ENCODE measurements around the gene C11orf42. TPM values are rescaled to one million over a fixed set of nuclear protein-coding genes. Genes with fewer than 3 reads are reported as not detected.
"Not testable (repeated sequence)": the region's sequence is repeated elsewhere in the genome, so short reads cannot be mapped to it uniquely, and the experiment has no call there.

Gene C11orf42
- total RNA-seq, 1 donor from 2014 or later: not detected

DNA sequence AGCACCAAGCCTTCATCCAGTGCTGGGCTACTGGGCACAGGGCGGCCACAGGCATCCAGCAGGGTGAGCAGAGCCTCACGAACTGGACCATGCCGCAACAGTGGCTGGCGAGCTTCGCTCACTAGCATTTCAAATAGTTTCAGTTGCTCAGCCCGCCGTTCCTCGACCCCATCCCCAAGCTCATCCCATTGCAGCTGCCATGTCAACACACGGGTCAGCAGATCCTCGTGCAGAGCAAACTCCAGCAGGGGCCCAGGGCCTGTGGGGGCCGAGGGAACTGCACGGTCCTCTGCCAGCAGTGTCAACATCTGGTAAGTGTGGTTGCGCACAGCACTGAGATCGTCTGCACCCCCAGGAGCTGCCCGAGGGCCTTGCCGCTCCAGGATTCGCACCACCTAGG is 18.5 kb downstream of the C11orf42 start:
- ATAC-seq: no peak

DNA sequence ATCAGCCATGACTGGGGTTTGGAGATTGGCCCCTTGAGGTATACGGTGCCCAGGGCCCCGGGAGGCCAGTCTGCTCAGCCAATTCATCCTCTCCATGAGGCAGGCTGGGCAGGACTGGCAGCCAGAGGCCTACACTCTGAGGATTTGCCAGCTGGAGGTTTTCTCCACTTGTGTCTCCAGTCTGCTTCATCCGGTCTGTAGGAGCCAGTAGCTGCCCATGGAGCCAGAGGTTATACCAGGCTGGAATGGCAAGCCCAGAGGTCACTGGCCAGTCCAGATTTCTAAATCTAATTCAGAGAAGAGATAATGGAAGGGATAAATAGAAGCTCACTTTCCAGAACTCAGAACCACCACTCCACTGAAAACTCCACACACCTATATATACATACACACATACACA is 19.1 kb downstream of the C11orf42 start:
- ATAC-seq: no peak

DNA sequence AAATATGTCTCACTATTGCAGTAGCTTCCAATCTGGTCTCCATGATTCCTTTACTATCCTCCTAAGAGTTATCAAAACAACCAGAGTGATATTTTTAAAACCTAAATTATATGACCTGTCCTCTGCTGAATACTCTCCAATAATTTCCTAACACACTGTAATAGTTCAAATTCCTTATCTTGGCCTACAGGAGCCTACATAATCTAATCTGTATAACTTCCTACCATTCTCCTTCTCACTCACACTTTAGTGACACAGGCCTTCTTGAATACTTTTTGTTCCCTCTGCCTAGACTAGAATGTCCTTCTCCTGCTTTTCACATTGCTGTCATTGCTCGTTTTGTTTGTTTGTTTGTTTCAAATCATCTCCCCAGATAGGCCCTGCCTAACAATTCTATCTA is 19.7 kb downstream of the C11orf42 start:
- ATAC-seq: no peak

GRCh38 chr11:6225896-6226295 is 20.5 kb downstream of the C11orf42 start:
- peak; percentile 36 for ATAC-seq

DNA sequence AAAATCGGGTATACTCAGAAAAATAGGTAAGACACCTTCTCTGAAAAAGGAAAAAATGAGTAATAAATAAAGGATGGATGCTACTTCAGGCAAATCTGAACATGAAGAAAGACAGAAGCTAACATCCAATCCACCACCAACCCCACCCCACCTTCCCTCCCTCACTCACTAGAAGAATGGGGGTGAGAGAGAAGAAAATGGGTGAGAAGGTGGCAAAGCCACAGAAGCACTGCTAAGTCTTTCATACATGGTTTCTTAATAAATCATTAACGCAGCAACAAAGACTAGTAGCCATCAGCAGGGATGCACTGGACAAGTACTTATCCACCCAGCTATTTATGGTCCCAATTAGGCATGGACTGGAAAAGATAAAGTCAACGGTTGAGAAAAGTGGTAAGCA is 23.2 kb downstream of the C11orf42 start:
- no peak for ATAC-seq

- ATAC-seq: no peak
Measured at GRCh38 chr11:6229911-6230310, 24.6 kb downstream of the C11orf42 start.

GRCh38 chr11:6232899-6233298 is 27.5 kb downstream of the C11orf42 start:
- ATAC-seq: no peak

- ATAC-seq: peak; percentile 0
Measured at GRCh38 chr11:6233984-6234386, 28.6 kb downstream of the C11orf42 start.

DNA sequence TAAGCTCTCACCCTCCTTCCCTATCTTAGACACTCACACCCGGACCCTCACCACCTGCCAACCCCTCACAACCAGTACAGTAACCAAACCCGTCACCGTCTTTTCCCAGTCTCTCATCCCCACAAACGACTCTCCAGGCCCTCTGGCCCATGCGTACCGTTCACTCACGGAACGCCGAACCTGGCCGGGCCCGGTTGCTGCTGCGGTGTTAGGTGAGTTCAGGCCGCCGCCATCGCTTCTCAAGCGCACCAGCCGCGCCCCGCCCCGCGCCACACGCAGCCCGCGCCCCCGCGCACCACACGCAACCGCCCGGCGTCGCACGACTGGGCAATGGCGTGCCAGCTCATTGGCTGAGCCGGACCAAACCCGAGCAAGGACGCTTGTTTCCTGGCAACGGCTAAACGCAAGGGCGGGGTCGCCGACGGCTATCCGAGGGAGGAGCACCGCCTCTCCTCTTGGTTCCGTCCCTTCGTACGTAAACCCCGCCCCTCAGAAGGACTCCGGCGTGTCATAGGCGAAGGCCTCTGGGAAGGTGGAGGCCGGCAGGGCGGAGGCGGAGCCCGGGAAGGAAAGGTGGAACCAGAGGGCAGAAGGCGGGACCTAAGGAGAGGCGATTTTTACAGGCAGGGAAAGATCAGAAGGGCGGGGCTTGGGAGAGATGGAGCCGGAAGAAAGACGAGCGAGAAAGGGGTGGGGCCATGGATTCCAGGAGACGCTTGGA is 29.2 kb downstream of the C11orf42 start, which contains the start of gene FHIP1B:
TSS of gene FHIP1B (minus strand) at position 250 of the 721 bp plus-strand sequence. CDS start 10,120 bp downstream, outside the sequence.
- peak; percentile 99 for ATAC-seq

DNA sequence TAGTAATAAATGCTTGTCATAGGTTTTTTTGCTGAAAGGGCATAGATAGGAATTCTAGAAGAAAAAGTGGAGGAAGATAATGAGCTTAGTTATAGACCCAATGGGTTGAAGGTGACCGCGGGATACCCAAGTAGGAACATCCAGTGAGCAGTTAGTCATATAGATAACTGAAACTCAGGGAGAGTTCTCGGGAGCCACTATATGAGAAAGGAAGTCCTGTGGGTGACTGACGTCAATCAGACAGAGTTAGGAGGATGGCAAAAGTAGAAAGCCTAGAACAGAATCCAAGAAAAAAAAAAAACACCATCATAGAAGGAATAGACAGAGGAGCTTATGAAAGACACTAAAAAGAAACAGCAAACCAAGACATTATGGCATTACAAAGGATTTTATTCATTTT is 31.9 kb downstream of the C11orf42 start:
- ATAC-seq: no peak

GRCh38 chr11:6237761-6238302 is 32.5 kb downstream of the C11orf42 start:
- no peak for ATAC-seq

DNA sequence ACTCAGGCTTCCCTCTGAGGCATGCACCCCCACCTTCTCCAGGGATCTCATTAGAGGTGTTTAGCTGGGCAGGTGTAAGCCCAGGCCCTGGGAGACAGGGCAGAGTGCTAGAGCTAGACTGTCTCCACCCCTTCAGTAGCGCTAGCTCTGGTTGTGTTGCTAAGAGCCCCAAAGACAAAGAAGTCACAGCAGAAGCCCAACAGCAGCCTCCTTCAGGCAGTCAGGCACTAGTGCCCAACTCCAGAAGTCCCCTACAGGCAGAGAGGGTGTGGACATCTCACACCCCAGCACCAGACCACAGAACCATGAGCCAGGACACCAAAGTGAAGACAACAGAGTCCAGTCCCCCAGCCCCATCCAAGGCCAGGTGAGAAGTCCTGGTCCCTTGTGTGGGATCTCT is 33.5 kb downstream of the C11orf42 start, which contains the start of gene CNGA4:
TSS of gene CNGA4 (plus strand) at position 188 of the 400 bp plus-strand sequence. CDS start at position 306, 118 bp downstream.
- no peak for ATAC-seq

DNA sequence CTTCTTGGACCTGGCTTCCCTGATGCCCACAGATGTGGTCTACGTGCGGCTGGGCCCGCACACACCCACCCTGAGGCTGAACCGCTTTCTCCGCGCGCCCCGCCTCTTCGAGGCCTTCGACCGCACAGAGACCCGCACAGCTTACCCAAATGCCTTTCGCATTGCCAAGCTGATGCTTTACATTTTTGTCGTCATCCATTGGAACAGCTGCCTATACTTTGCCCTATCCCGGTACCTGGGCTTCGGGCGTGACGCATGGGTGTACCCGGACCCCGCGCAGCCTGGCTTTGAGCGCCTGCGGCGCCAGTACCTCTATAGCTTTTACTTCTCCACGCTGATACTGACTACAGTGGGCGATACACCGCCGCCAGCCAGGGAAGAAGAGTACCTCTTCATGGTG is 34.8 kb downstream of the C11orf42 start:
- no peak for ATAC-seq

DNA sequence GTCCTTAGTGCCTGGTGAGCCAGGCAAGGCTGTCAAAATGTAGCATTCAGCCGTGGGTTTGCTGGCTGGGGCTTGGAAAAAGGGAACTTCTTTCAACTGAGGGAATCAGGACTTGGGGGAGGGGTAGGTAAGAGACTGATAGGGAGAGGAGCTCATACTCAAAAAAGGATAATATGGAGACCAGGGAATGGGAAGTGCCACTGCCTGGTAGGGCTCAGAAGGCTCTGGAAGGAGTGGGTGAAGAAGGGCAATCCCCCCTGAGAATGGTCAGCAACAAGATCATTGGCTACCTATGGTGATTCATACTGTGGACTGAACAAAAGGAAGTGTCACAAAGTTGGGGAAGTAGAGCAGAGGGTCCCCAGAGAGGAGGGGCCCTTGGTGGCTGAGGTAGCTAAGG is 35.4 kb downstream of the C11orf42 start:
- no peak for ATAC-seq

DNA sequence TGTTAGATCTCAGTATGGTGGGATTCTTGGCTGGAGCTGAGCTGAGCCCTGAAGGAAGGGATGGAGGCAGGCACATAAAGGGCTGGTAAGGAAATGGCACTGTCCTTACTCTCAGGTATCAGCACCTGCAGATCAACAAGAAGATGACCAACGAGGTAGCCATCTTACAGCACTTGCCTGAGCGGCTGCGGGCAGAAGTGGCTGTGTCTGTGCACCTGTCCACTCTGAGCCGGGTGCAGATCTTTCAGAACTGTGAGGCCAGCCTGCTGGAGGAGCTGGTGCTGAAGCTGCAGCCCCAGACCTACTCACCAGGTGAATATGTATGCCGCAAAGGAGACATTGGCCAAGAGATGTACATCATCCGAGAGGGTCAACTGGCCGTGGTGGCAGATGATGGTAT is 36.0 kb downstream of the C11orf42 start:
- no peak for ATAC-seq

- peak; percentile 58 for ATAC-seq
Measured at GRCh38 chr11:6245536-6245935, 40.2 kb downstream of the C11orf42 start.

- ATAC-seq: peak; percentile 32
Measured at GRCh38 chr11:6248248-6248647, 42.9 kb downstream of the C11orf42 start.

DNA sequence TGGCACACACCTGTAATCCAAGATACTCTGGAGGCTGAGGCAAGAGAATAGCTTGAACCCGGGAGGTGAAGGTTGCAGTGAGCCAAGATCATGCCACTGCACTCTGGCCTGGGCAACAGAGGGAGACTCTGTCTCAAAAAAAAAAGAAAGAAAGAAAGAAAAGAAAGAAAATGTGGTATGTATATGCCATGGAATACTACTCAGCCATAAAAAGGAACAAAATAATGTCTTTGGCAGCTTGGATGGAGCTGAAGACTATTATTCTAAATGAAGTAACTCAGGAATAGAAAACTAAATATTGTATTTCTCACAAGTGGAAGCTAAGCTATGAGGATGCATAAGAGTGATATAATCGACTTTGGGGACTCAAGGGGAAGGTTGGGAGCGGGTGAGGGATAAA is 43.5 kb downstream of the C11orf42 start:
- not testable (repeated sequence) for ATAC-seq

DNA sequence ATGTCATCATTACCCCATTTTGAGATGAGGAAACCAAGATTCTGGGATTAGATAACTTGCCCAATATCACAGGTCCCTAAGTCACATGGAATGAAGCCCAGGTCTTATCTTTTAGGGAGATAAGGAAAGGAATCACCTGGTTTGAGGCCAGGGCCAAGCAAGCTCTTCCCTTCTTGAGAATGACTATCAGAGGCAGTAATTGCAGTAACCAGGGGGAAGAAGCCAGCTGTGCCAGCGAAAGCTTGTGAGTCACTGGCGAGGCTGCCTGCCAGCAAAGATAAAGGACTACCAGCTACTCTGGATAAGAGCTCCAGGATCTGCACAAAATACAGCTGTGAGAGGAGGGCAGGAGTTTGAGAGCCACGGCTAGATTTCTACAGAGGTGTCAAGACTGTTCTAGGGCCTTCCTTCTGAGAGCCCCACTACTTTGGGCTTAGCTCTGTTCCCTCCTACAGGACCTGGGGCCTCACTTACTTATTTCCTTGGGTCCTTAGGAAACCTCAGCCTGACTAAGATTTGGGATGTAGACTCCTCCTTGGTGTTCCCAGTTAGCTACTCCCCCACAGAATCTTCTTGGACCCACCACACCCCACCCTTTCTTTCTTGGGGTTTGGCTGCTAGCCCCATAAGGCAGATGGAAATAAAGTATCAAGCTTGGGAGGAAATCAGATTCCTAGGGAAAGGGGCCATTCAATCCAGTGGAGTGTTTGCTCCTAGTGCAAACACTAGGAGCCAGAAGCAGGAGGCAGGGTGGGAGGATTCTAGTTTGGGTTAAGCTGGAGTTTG is 44.6 kb downstream of the C11orf42 start:
- ATAC-seq: peak; percentile 69

DNA sequence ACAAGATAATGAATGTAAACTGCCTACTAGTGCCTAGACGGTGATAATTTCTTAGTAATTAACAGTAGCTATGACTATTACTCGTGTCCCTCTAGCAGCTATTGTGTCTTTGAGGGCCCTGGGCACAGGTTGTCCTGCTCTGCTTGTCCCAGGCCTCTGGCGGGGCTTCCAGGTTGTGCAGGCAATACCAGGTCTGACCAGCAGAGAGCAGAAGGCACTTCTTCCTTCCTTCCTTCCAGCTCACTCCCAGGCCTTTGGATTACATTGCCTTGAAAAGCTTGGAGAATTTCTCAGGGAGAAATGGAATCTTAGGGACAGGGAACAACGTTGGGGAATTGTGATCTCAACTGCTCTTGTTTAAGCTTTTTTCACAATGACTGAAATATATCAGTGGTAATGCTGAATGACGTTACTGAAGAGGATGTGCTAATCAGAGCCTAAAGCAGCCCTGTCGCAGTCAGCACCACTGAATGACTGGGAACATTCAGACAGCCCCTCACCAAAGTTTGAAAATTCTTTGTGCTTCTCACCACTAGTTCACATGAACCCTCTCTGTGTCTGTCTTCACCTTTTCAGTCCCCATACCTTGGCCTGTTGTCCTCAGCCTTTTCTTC is 45.9 kb downstream of the C11orf42 start:
- peak; percentile 87 for ATAC-seq

GRCh38 chr11:6251990-6252473 is 46.7 kb downstream of the C11orf42 start:
- no peak for ATAC-seq

DNA sequence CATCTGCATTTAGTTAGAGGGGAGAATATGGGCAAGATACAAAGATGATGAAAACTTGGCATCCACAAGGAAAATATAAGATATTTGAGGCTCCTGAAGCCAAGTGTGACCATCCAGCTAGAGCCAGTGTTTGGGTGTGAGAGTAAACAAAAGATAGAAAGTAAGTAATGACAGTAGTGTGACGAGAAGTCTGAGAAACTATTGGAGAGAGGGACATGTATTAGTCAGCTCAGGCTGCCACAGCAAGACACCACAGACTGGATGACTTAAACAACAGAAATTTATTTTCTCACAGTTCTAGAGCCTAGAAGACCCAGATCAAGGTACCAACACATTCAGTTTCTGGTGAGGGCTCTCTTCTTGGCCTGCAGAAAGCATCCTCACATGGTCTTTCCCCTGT is 47.8 kb downstream of the C11orf42 start:
- no peak for ATAC-seq

DNA sequence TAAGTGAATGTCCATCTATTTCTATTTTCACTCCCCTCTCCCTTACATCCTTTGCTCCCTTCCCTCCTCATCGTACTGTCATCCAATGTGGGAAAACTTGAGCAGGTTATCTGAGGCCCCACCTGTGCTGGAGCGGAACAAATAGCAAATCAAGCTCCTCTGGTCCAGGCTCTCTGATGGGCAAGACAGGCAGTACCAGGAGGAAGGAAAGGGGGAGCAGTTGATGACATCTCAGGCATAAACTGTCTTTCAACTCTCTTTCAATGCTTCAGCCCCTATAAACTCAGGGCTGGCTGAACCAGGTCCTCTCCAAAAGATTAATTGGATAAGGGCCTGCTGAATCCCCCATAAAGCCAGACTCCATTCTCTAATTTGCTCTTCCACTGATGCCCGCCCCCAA is 52.8 kb downstream of the C11orf42 start:
- no peak for ATAC-seq

Measured in esophagus mucosa (tissue), 1 donor.